Naive thymus-derived CD4-positive, alpha-beta T cell (primary cell): ENCODE results near the gene GRIK1. TPM values are rescaled to one million over a fixed set of nuclear protein-coding genes. Genes with fewer than 3 reads are reported as not detected.

Source experiments
- ATAC-seq: fragments of 150-1000 bp; cut with Tn5 transposase; 2 replicates; pipeline ENCODE4 v1.10.0; 2021; ENCODE audit warnings: mild to moderate bottlenecking, moderate library complexity
- CTCF ChIA-PET: fragments of 350-600 bp; sonication (Branson Sonifier 250); formaldehyde crosslinking; loops from one replicate; lab custom pipeline; 2021; ENCODE audit warnings: antibody characterized with exemption; lab: Charles Lee
- POLR2A ChIA-PET: fragments of 350-600 bp; sonication (Branson Sonifier 250); formaldehyde crosslinking; loops from one replicate; lab custom pipeline; 2021; ENCODE audit warnings: antibody characterized with exemption, inconsistent platforms; lab: Charles Lee
- DNase-seq, 9 donors: peaks; one replicate each; pipeline versions ENCODE4 v3.0.0 to v3.0.0-alpha.2; 2020 to 2022; ENCODE audit warnings: mixed read lengths in 1 of 9
- H3K27ac ChIP-seq: one replicate; pipeline ENCODE4 v1.7.0; 2013; ENCODE audit warnings: mild to moderate bottlenecking, low read depth, low read length, moderate library complexity
- H3K27me3 ChIP-seq, 2 donors: one replicate each; pipeline ENCODE4 v1.7.0; 2013; ENCODE audit warnings: low read length in 2 of 2, mild to moderate bottlenecking in 2 of 2, moderate library complexity in 2 of 2; ENCODE audit not compliant: control insufficient read depth in 2 of 2, insufficient read depth in 2 of 2
- H3K36me3 ChIP-seq, 3 experiments: 1 replicate in 2 of 3; 2 replicates in 1 of 3; pipeline ENCODE4 v1.7.0; 2013; ENCODE audit warnings: low read length in 3 of 3, mild to moderate bottlenecking in 3 of 3, moderate library complexity in 1 of 3; ENCODE audit not compliant: insufficient read depth in 3 of 3, control insufficient read depth in 2 of 3
- H3K4me1 ChIP-seq, 2 donors: one replicate each; pipeline ENCODE4 v1.7.0; 2013; ENCODE audit warnings: low read length in 2 of 2, mild to moderate bottlenecking in 2 of 2, moderate library complexity in 1 of 2; ENCODE audit not compliant: control insufficient read depth in 2 of 2, insufficient read depth in 2 of 2
- H3K4me3 ChIP-seq: 2 replicates; pipeline ENCODE4 v1.7.0; 2013; ENCODE audit warnings: mild to moderate bottlenecking, low read length
- H3K9me3 ChIP-seq, 3 experiments: 1 replicate in 2 of 3; 2 replicates in 1 of 3; pipeline ENCODE4 v1.7.0; 2013; ENCODE audit warnings: low read length in 3 of 3; ENCODE audit not compliant: control insufficient read depth in 2 of 3
- H3K27ac Mint-ChIP-seq, 9 donors: one replicate each; pipeline ENCODE4 v1.8.0; 2020 to 2022; ENCODE audit warnings: mixed read lengths in 9 of 9, mild to moderate bottlenecking in 8 of 9, moderate library complexity in 5 of 9, inconsistent platforms in 2 of 9
- H3K27me3 Mint-ChIP-seq, 5 donors: one replicate each; pipeline ENCODE4 v1.8.0; 2021 to 2022; ENCODE audit warnings: mixed read lengths in 5 of 5, mild to moderate bottlenecking in 1 of 5
- H3K36me3 Mint-ChIP-seq, 5 donors: one replicate each; pipeline ENCODE4 v1.8.0; 2020 to 2022; ENCODE audit warnings: mixed read lengths in 5 of 5, mild to moderate bottlenecking in 3 of 5, inconsistent platforms in 1 of 5
- H3K4me1 Mint-ChIP-seq, 7 donors: one replicate each; pipeline ENCODE4 v1.8.0; 2020 to 2022; ENCODE audit warnings: mixed read lengths in 7 of 7, mild to moderate bottlenecking in 3 of 7, inconsistent platforms in 1 of 7
- H3K4me3 Mint-ChIP-seq, 10 donors: one replicate each; pipeline ENCODE4 v1.8.0; 2020 to 2022; ENCODE audit warnings: mild to moderate bottlenecking in 10 of 10, mixed read lengths in 10 of 10, moderate library complexity in 6 of 10, inconsistent platforms in 2 of 10
- H3K9me3 Mint-ChIP-seq, 11 donors: one replicate each; pipeline ENCODE4 v1.8.0; 2020 to 2022; ENCODE audit warnings: mixed read lengths in 11 of 11, mild to moderate bottlenecking in 4 of 11, inconsistent platforms in 1 of 11, moderate library complexity in 1 of 11
- intact Hi-C, 2 donors: fragments of 100-400 bp; cut with micrococcal nuclease; formaldehyde crosslinking; loops; one replicate each; pipeline ENCODE4 v1.15.1; 2023
- polyA plus RNA-seq, 2 donors: library from polyadenylated mRNA; unstranded; fragments of 300-500 nt; fragmentation: Illumina TruSeq; gene quantifications; one replicate each; pipeline ENCODE4 v1.2.3, GENCODE V29; 2021
- total RNA-seq, 6 experiments: library from RNA in 5 of 6; stranded (reverse) in 5 of 6; gene quantifications; 1 replicate in 5 of 6; 2 replicates in 1 of 6; pipeline ENCODE4 v1.2.3 and lab custom pipeline; 2021 to 2026

The GRIK1 gene
- total and polyA plus RNA-seq, 7 experiments from 2014 or later = 0.10 TPM; not detected in 6

DNA sequence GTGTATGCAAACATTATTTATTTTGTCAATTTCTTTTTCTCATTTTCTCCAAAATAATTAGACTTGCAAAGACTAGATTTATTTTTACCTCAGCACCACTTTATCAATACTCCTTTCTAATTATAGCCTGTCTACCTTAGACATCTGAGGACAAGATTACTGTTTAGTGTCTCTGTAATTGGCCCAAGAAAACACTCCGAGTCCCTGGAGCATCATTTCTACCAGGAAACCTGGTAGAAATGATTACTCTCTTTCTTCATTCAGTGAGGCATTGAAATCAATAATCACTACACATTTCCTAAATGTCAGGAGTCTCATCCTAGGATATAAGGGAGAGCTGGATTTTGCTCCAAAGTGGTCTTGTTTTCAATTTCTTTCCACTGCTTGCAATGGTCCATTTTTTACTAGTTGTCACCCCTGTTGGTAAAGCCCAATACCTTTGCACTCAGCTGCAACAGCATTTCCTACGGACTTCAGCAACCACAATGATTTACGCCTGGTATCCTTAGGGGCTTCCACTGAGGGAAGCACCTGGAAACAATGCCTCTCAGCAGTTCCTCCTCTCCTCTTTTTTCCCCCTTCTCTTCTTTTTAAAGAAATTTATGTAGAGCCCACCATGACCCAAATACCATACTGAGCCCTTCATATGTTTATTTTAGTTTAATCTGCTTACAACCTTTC, 64.6 kb downstream of the GRIK1 start:
- no peak overlapping the region for H3K4me3 Mint-ChIP-seq
- no peak for DNase-seq
- H3K27me3 ChIP-seq = no peaks in the 10 kb centered on the region
- peaks cover 0 to 1% (median 0%) of the 10 kb centered on the region in 7 donors for H3K4me1 Mint-ChIP-seq
- CTCF ChIA-PET = no interaction called here
- H3K4me1 ChIP-seq = no peaks in the 10 kb centered on the region
- no peak overlapping the region for H3K4me3 ChIP-seq
- no peaks in the 10 kb centered on the region for H3K36me3 Mint-ChIP-seq
- H3K27me3 Mint-ChIP-seq = peaks cover 0 to 31% (median 11%) of the 10 kb centered on the region in 5 donors
- H3K27ac Mint-ChIP-seq = no peak overlapping the region
- POLR2A ChIA-PET = interaction anchor here (0.6 kb wide), 1 partner anchor 852 kb away, joined by 3 read pairs; no protein-coding TSS in a partner anchor
- ATAC-seq = no peak
- H3K27ac ChIP-seq = no peak overlapping the region
- intact Hi-C loops = no loop called here
- H3K9me3 Mint-ChIP-seq = peaks cover 0 to 3% (median 0%) of the 10 kb centered on the region in 11 donors
- no peaks in the 10 kb centered on the region for H3K36me3 ChIP-seq
- no peaks in the 10 kb centered on the region for H3K9me3 ChIP-seq

DNA sequence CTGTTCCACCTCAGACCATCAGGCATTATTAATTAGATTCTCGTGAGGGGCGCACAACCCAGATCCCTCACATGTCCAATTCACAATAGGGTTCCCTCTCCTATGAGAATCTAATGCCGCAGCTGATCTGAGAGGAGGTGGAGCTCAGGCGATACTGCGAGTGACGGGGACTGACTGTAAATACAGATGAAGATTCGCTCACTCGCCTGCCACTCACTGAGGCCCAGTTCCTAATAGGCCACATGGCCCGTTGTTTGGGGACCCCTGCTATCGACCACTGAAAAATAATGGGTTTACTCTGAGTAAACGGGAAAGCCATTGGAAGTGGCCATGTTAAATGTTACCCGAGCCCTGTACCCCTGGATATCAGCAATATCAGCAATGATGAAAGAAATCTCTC, 65.9 kb downstream of the GRIK1 start:
- ATAC-seq = no peak
- ChIA-PET CTCF (no interaction called here), POLR2A (no interaction called here)
- Mint-ChIP-seq H3K4me1 (peaks cover 0 to 1% (median 0%) of the 10 kb centered on the region in 7 donors), H3K27ac (no peak overlapping the region), H3K27me3 (peaks cover 0 to 31% (median 11%) of the 10 kb centered on the region in 5 donors), H3K4me3 (no peak overlapping the region), H3K9me3 (peaks cover 0 to 3% (median 0%) of the 10 kb centered on the region in 11 donors), H3K36me3 (no peaks in the 10 kb centered on the region)
- no peak overlapping the region for H3K27ac ChIP-seq
- DNase-seq = no peak
- no peaks in the 10 kb centered on the region for H3K27me3 ChIP-seq
- no peaks in the 10 kb centered on the region for H3K36me3 ChIP-seq
- no peaks in the 10 kb centered on the region for H3K4me1 ChIP-seq
- no peaks in the 10 kb centered on the region for H3K9me3 ChIP-seq
- no peak overlapping the region for H3K4me3 ChIP-seq
- intact Hi-C loops = no loop called here

- Mint-ChIP-seq H3K4me1 (peaks cover 0 to 3% (median 0%) of the 10 kb centered on the region in 7 donors), H3K4me3 (no peak overlapping the region), H3K27ac (no peak overlapping the region), H3K9me3 (peaks cover 0 to 1% (median 0%) of the 10 kb centered on the region in 11 donors), H3K27me3 (peaks cover 5 to 27% (median 9%) of the 10 kb centered on the region in 5 donors), H3K36me3 (no peaks in the 10 kb centered on the region)
- DNase-seq = no peak
- ChIA-PET POLR2A (no interaction called here), CTCF (no interaction called here)
- no peaks in the 10 kb centered on the region for H3K36me3 ChIP-seq
- no peaks in the 10 kb centered on the region for H3K4me1 ChIP-seq
- no peak overlapping the region for H3K27ac ChIP-seq
- ATAC-seq = no peak
- H3K9me3 ChIP-seq = no peaks in the 10 kb centered on the region
- H3K27me3 ChIP-seq = no peaks in the 10 kb centered on the region
- no peak overlapping the region for H3K4me3 ChIP-seq
- intact Hi-C loops = no loop called here
Observed at GRCh38 chr21:29870814-29871213, 69.0 kb downstream of the GRIK1 start.

GRCh38 chr21:29867796-29868195, 72.0 kb downstream of the GRIK1 start:
- H3K4me1 Mint-ChIP-seq = peaks cover 0 to 2% (median 0%) of the 10 kb centered on the region in 7 donors
- intact Hi-C loops = no loop called here
- H3K27me3 Mint-ChIP-seq = peaks cover 6 to 30% (median 14%) of the 10 kb centered on the region in 5 donors
- no peak for DNase-seq
- ChIA-PET POLR2A (no interaction called here), CTCF (interaction anchor here (0.7 kb wide), 1 partner anchor 687 kb away, joined by 3 read pairs; no protein-coding TSS in a partner anchor)
- no peak overlapping the region for H3K27ac ChIP-seq
- no peak overlapping the region for H3K4me3 Mint-ChIP-seq
- H3K4me1 ChIP-seq = no peaks in the 10 kb centered on the region
- H3K36me3 ChIP-seq = no peaks in the 10 kb centered on the region
- H3K27me3 ChIP-seq = no peaks in the 10 kb centered on the region
- H3K9me3 Mint-ChIP-seq = no peaks in the 10 kb centered on the region
- no peak overlapping the region for H3K27ac Mint-ChIP-seq
- H3K36me3 Mint-ChIP-seq = no peaks in the 10 kb centered on the region
- H3K4me3 ChIP-seq = no peak overlapping the region
- no peak for ATAC-seq
- H3K9me3 ChIP-seq = no peaks in the 10 kb centered on the region

DNA sequence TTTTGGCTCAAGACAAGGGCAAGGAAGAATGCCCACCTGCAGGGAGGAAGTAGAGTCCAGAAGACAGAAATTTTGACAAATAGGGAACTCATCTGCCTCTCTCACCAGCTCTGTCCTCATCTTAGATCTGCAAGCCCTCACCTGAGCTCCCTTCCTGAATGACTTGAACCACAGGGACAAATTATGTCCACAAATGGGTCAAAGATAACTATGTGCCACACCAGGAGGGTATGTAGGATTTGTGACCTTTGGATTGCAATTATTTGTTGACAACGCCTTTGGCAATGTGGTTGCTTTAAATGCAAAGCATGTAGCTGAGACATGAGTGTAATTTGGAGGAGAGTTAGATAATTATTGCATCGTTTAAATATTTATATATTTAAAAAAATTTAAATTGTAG, 79.5 kb downstream of the GRIK1 start:
- Histone ChIP-seq H3K36me3 (no peaks in the 10 kb centered on the region), H3K27ac (no peak overlapping the region), H3K4me1 (no peaks in the 10 kb centered on the region), H3K27me3 (no peaks in the 10 kb centered on the region), H3K4me3 (no peak overlapping the region), H3K9me3 (no peaks in the 10 kb centered on the region)
- no peak for ATAC-seq
- no peak for DNase-seq
- Mint-ChIP-seq H3K9me3 (peaks cover 0 to 2% (median 0%) of the 10 kb centered on the region in 11 donors), H3K27me3 (peaks cover 5 to 11% (median 5%) of the 10 kb centered on the region in 5 donors), H3K27ac (no peak overlapping the region), H3K4me1 (no peaks in the 10 kb centered on the region), H3K4me3 (no peak overlapping the region), H3K36me3 (no peaks in the 10 kb centered on the region)
- CTCF ChIA-PET = no interaction called here
- POLR2A ChIA-PET = no interaction called here
- intact Hi-C loops = no loop called here

GRCh38 chr21:29857150-29857549, 82.6 kb downstream of the GRIK1 start:
- no peak overlapping the region for H3K27ac ChIP-seq
- H3K4me1 Mint-ChIP-seq = no peaks in the 10 kb centered on the region
- H3K9me3 ChIP-seq = no peaks in the 10 kb centered on the region
- no peaks in the 10 kb centered on the region for H3K27me3 ChIP-seq
- H3K36me3 ChIP-seq = no peaks in the 10 kb centered on the region
- CTCF ChIA-PET = no interaction called here
- no peak overlapping the region for H3K4me3 ChIP-seq
- intact Hi-C loops = no loop called here
- peaks cover 0 to 3% (median 0%) of the 10 kb centered on the region in 5 donors for H3K27me3 Mint-ChIP-seq
- no peak overlapping the region for H3K27ac Mint-ChIP-seq
- H3K4me3 Mint-ChIP-seq = no peak overlapping the region
- H3K36me3 Mint-ChIP-seq = no peaks in the 10 kb centered on the region
- H3K4me1 ChIP-seq = no peaks in the 10 kb centered on the region
- ATAC-seq = no peak
- H3K9me3 Mint-ChIP-seq = peaks cover 0 to 2% (median 0%) of the 10 kb centered on the region in 11 donors
- no peak for DNase-seq
- POLR2A ChIA-PET = no interaction called here

GRCh38 chr21:29854795-29855194, 85.0 kb downstream of the GRIK1 start:
- Mint-ChIP-seq H3K27ac (no peak overlapping the region), H3K4me3 (no peak overlapping the region), H3K27me3 (peaks cover 0 to 6% (median 0%) of the 10 kb centered on the region in 5 donors), H3K4me1 (no peaks in the 10 kb centered on the region), H3K36me3 (no peaks in the 10 kb centered on the region), H3K9me3 (peaks cover 0 to 2% (median 0%) of the 10 kb centered on the region in 11 donors)
- no peaks in the 10 kb centered on the region for H3K36me3 ChIP-seq
- no peak overlapping the region for H3K4me3 ChIP-seq
- H3K27ac ChIP-seq = no peak overlapping the region
- H3K9me3 ChIP-seq = no peaks in the 10 kb centered on the region
- H3K4me1 ChIP-seq = no peaks in the 10 kb centered on the region
- ATAC-seq (no peak), DNase-seq (no peak)
- ChIA-PET POLR2A (no interaction called here), CTCF (no interaction called here)
- intact Hi-C loops = no loop called here
- no peaks in the 10 kb centered on the region for H3K27me3 ChIP-seq
